HUES64 (cell line): ENCODE measurements around the gene SLC4A1.

Experiments
- H3K27ac ChIP-seq: 2 replicates; pipeline ENCODE4 v1.7.0; 2013; ENCODE audit warnings: low read depth, low read length, inconsistent platforms
- H3K27me3 ChIP-seq: 2 replicates; pipeline ENCODE4 v1.6.1; 2013; ENCODE audit warnings: mild to moderate bottlenecking, low read length; ENCODE audit not compliant: insufficient read depth
- H3K36me3 ChIP-seq: 2 replicates; pipeline ENCODE4 v1.6.1; 2013; ENCODE audit warnings: mild to moderate bottlenecking, low read length; ENCODE audit not compliant: insufficient read depth
- H3K4me1 ChIP-seq: 2 replicates; pipeline ENCODE4 v1.6.1; 2013; ENCODE audit warnings: mild to moderate bottlenecking, low read length, moderate library complexity; ENCODE audit not compliant: insufficient read depth
- H3K4me3 ChIP-seq: 2 replicates; pipeline ENCODE4 v1.5.1; 2013; ENCODE audit warnings: mild to moderate bottlenecking, low read length, moderate library complexity
- H3K9ac ChIP-seq: 2 replicates; pipeline ENCODE4 v1.6.1; 2013; ENCODE audit warnings: mild to moderate bottlenecking, low read depth, low read length
- H3K9me3 ChIP-seq: 2 replicates; pipeline ENCODE4 v1.6.1; 2013; ENCODE audit warnings: low read depth, low read length; ENCODE audit not compliant: insufficient read depth
- WGBS: fragments of 150-250, 120-280 bp; methylation state at CpG from one replicate; pipeline ENCODE4 v1.1.7; 2013; ENCODE audit warnings: missing lambda C conversion rate; 5-methylcytosine and 5-hydroxymethylcytosine counted together

Gene SLC4A1

GRCh38 chr17:44233582-44233981 lies 34.4 kb downstream of the SLC4A1 start:
- Histone ChIP-seq H3K27me3 (no peaks in the 10 kb centered on the region), H3K27ac (no peak overlapping the region), H3K4me1 (no peaks in the 10 kb centered on the region), H3K4me3 (no peak overlapping the region), H3K9me3 (no peaks in the 10 kb centered on the region), H3K36me3 (no peaks in the 10 kb centered on the region), H3K9ac (no peak overlapping the region)
- WGBS = 90% methylated on average over 4 of the region's 5 CpGs

- Histone ChIP-seq H3K9me3 (no peaks in the 10 kb centered on the region), H3K4me3 (no peak overlapping the region), H3K4me1 (no peaks in the 10 kb centered on the region), H3K27me3 (no peaks in the 10 kb centered on the region), H3K27ac (no peak overlapping the region), H3K36me3 (no peaks in the 10 kb centered on the region), H3K9ac (no peak overlapping the region)
- 91% methylated on average over 6 of the region's 7 CpGs for WGBS
Measured at GRCh38 chr17:44232061-44232460, 35.9 kb downstream of the SLC4A1 start.

DNA sequence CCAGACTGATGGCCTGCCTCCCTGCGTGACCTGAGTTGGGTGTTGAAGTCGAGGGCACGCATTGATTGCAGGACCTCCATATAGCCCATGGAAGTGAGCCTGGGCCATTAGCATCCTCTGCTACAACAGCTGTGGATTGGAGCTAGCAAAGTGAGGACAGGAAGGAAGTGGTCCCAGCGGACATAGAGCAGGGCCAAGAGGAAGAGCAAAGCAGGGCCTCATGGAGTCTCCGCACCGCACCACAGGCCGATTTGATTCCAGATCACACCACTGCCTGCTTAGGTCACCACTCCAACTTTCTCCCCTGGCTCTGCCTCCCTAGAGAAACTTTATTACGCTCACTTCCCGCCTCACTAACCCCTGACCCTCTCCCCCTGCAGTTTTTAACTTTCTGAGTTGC lies 37.8 kb downstream of the SLC4A1 start:
- Histone ChIP-seq H3K36me3 (no peaks in the 10 kb centered on the region), H3K4me3 (no peak overlapping the region), H3K9ac (no peak overlapping the region), H3K27ac (no peak overlapping the region), H3K9me3 (no peaks in the 10 kb centered on the region), H3K4me1 (no peaks in the 10 kb centered on the region), H3K27me3 (no peaks in the 10 kb centered on the region)
- 95% methylated on average over 9 of the region's 9 CpGs for whole genome bisulfite sequencing

DNA sequence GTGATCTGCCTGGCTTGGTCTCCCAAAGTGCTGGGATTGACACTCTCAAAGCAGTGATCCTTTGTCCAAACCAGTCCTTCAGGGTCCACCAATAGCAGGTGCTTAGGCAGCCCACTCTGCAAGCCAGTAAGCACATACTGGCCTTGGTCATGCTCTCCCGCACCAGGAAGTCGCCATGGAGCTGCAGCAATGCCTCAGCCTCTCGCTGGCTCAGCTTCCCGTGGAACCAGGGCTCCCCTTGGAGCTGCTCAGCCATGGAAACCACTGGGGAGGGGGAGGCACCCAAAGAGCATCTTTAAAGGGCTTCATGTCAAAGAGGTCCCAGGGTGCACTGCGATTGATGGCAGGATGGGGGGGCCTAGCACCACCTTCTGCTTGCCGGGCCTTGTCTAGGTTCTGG lies 38.8 kb downstream of the SLC4A1 start:
- Histone ChIP-seq H3K4me1 (no peaks in the 10 kb centered on the region), H3K4me3 (no peak overlapping the region), H3K36me3 (no peaks in the 10 kb centered on the region), H3K27me3 (no peaks in the 10 kb centered on the region), H3K9me3 (no peaks in the 10 kb centered on the region), H3K9ac (no peak overlapping the region), H3K27ac (no peak overlapping the region)
- 93% methylated on average over 6 of the region's 6 CpGs for WGBS

- 87% methylated on average over 7 of the region's 7 CpGs for WGBS
- no peak overlapping the region for H3K27ac ChIP-seq
Measured at GRCh38 chr17:44223541-44224071, 44.3 kb downstream of the SLC4A1 start.

GRCh38 chr17:44222112-44222869 lies 45.6 kb downstream of the SLC4A1 start:
- 3% methylated on average over 36 of the region's 36 CpGs for WGBS
- no peak overlapping the region for H3K27ac ChIP-seq
- peaks cover 12% of the 10 kb centered on the region for H3K4me1 ChIP-seq
- no peaks in the 10 kb centered on the region; the same call in 1 of the 2 replicates for H3K27me3 ChIP-seq
- no peaks in the 10 kb centered on the region for H3K9me3 ChIP-seq
- H3K4me3 ChIP-seq = peak overlapping the region; percentile 82
- no peaks in the 10 kb centered on the region; the same call in 1 of the 2 replicates for H3K36me3 ChIP-seq
- peak overlapping the region; percentile 98 for H3K9ac ChIP-seq

More at GRCh38 chr17:44223541-44224071, 44.3 kb downstream of the SLC4A1 start:
- no peak overlapping the region for H3K9ac ChIP-seq
- no peaks in the 10 kb centered on the region for H3K36me3 ChIP-seq
- no peaks in the 10 kb centered on the region for H3K9me3 ChIP-seq
- no peaks in the 10 kb centered on the region; the same call in 1 of the 2 replicates for H3K27me3 ChIP-seq
- H3K4me1 ChIP-seq = peaks cover 7% of the 10 kb centered on the region
- H3K4me3 ChIP-seq = no peak overlapping the region

GRCh38 chr17:44221862-44222111 lies 46.1 kb downstream of the SLC4A1 start:
- WGBS = 3% methylated on average over 16 of the region's 17 CpGs
- no peaks in the 10 kb centered on the region; the same call in 1 of the 2 replicates for H3K27me3 ChIP-seq
- peaks cover 5% of the 10 kb centered on the region for H3K36me3 ChIP-seq
- peak overlapping the region; percentile 82 for H3K4me3 ChIP-seq
- peak overlapping the region; percentile 28; the same call in 1 of the 2 replicates for H3K27ac ChIP-seq
- peaks cover 12% of the 10 kb centered on the region for H3K4me1 ChIP-seq
- peak overlapping the region; percentile 98 for H3K9ac ChIP-seq
- no peaks in the 10 kb centered on the region for H3K9me3 ChIP-seq

DNA sequence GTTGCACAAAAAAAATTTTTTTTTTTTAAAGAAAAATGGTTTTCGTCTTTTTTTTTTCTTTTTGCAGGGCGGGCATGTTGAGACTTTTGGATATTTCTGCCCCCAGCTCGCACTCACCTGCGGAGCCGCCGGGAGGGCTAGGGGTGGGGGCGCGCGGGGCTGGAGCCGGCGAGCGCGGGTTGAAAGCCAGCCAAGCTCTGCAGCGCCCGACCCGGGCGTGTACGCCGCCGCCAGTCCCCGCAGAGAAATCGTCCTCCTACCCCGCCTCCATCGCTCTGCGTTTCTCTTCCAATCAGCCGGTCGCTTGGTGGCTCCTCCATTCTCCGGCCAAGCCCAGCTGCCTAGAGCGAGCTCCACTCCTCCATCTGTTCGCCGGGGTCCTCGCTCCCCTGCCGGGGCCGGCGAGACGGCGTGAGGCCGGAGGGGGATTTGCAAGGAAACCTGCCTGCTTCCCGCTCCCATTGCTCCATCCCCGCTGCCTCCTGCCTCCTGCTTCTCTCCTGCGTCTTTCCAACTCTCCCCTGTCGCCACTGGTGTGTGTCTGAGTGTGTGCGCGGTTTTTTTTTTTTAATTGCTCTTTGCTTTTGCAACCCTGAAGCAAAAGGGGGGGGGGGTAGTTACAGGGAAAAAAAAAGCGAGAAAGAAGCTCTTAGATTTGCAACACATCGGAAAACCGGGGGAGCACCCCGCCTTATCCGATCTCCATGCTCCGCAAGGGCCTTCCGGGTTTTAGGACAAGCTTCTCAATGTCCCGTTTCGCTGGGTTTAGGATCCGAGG lies 46.7 kb downstream of the SLC4A1 start:
- Histone ChIP-seq H3K4me1 (peaks cover 12% of the 10 kb centered on the region), H3K36me3 (peaks cover 10% of the 10 kb centered on the region), H3K9me3 (no peaks in the 10 kb centered on the region), H3K4me3 (peak overlapping the region; percentile 82), H3K27me3 (no peaks in the 10 kb centered on the region; the same call in 1 of the 2 replicates), H3K9ac (peak overlapping the region; percentile 98), H3K27ac (peak overlapping the region; percentile 70)
- under 1% methylated on average over 52 of the region's 54 CpGs for WGBS

DNA sequence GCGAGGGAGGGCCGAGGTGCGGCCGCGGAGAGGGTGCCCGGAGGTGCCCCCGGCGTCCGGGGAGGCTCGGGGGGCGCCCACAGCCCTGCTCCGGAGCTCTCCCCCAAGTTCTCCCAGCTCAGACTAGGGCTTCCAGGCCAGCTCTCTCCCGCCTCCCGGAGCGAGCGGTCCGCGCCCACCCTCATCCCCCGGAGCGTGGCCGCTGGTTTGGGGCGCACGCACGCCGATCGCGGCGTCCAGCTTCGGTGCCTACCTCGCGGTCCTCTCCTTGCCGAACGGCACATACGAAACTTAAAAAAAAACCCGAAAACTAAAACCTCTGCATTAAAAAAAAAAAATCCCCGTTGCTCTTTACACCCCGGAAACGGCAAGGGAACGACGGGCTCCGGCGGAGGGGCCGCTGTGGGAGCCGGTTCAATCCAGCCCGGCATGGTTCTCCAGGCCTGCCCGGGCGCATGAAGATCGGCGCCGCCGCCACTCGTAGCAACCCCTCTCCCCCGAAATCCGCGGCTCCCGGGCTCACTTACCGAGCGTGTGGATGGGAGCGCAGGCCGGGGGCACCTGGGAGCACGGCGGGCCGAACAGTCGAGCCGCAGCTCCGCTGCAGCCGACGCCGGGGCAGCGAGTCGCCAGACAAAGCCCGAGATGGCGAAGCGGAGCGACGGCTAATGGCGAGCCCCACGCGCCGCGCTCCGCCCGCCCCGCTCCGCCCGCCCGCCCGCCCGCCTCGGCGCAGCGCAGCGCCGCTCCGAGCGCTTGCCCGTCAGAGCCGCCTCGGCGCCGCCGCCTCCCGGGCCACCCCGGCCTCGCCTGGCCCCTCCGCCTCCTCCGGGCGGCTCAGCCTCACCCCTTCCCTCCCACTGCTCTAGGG lies 47.5 kb downstream of the SLC4A1 start:
- H3K36me3 ChIP-seq = peaks cover 18% of the 10 kb centered on the region
- peak overlapping the region; percentile 97 for H3K27ac ChIP-seq
- peaks cover 12% of the 10 kb centered on the region for H3K4me1 ChIP-seq
- WGBS = under 1% methylated on average over 104 of the region's 108 CpGs
- H3K9ac ChIP-seq = peak overlapping the region; percentile 98
- peak overlapping the region; percentile 82 for H3K4me3 ChIP-seq
- no peaks in the 10 kb centered on the region for H3K9me3 ChIP-seq
- H3K27me3 ChIP-seq = no peaks in the 10 kb centered on the region; the same call in 1 of the 2 replicates

GRCh38 chr17:44219616-44220212 lies 48.2 kb downstream of the SLC4A1 start, which contains the start of gene UBTF:
Gene UBTF (minus strand): TSS chr17:44219675. CDS start chr17:44218229, 1,446 bp downstream.
- Histone ChIP-seq H3K27me3 (no peaks in the 10 kb centered on the region; the same call in 1 of the 2 replicates), H3K27ac (peak within 1 kb of the TSS; percentile 97), H3K36me3 (peaks cover 26% of the 10 kb centered on the region), H3K9me3 (no peaks in the 10 kb centered on the region), H3K9ac (peak within 1 kb of the TSS; percentile 98), H3K4me1 (peaks cover 12% of the 10 kb centered on the region), H3K4me3 (peak within 1 kb of the TSS; percentile 82)
- WGBS = under 1% methylated on average over 55 of the region's 76 CpGs
